H1 (cell line): ENCODE data around the gene USP17L13. TPM values are rescaled to one million over a fixed set of nuclear protein-coding genes. Genes with fewer than 3 reads are reported as not detected.
"Not testable (repeated sequence)": the region's sequence is repeated elsewhere in the genome, so short reads cannot be mapped to it uniquely, and the experiment has no call there.

Source experiments
- CTCF ChIA-PET: fragments of 300-600 bp; sonication (Branson Sonifier 250); formaldehyde crosslinking; loops from one replicate; lab custom pipeline; 2021; ENCODE audit not compliant: partially characterized antibody; lab: Charles Lee
- POLR2A ChIA-PET: fragments of 300-600 bp; sonication (Branson Sonifier 250); formaldehyde crosslinking; loops from one replicate; lab custom pipeline; 2021; ENCODE audit warnings: inconsistent platforms; ENCODE audit not compliant: partially characterized antibody; lab: Charles Lee
- DNase-seq, 2 experiments: peaks; one replicate each; pipeline versions ENCODE4 v3.0.0 to v3.0.0-alpha.2; 2010 to 2022; ENCODE audit warnings: low spot score in 2 of 2, low read depth in 1 of 2, mixed read lengths in 1 of 2
- FAIRE-seq: peaks from 2 replicates; lab custom pipeline; 2011; peaks lifted over from hg19 to GRCh38; lab: Jason Lieb, UNC
- H2AFZ ChIP-seq: 2 replicates; pipeline ENCODE4 v1.8.1; 2012; ENCODE audit warnings: low read length, inconsistent platforms
- H2AK5ac ChIP-seq: 2 replicates; pipeline ENCODE4 v1.6.1; 2013; ENCODE audit warnings: low read depth, low read length
- H2BK120ac ChIP-seq: replicated peaks from 2 replicates; pipeline ENCODE3; 2013; ENCODE audit warnings: low read depth, low read length, inconsistent platforms
- H2BK12ac ChIP-seq: 2 replicates; pipeline ENCODE4 v1.6.1; 2013; ENCODE audit warnings: low read depth, low read length
- H2BK15ac ChIP-seq: 2 replicates; pipeline ENCODE4 v1.6.1; 2013; ENCODE audit warnings: low read length
- H2BK20ac ChIP-seq: 2 replicates; pipeline ENCODE4 v1.6.1; 2013; ENCODE audit warnings: low read length
- H2BK5ac ChIP-seq: 2 replicates; pipeline ENCODE4 v1.6.1; 2013; ENCODE audit warnings: low read depth, low read length
- H3K14ac ChIP-seq: 2 replicates; pipeline ENCODE4 v1.6.1; 2013; ENCODE audit warnings: inconsistent platforms; ENCODE audit not compliant: insufficient read length
- H3K18ac ChIP-seq: 2 replicates; pipeline ENCODE4 v1.6.1; 2013; ENCODE audit warnings: low read length; ENCODE audit errors: extremely low read depth
- H3K23ac ChIP-seq: 2 replicates; pipeline ENCODE4 v1.6.1; 2013; ENCODE audit warnings: inconsistent platforms; ENCODE audit not compliant: insufficient read length
- H3K23me2 ChIP-seq: 2 replicates; pipeline ENCODE4 v1.6.1; 2013; ENCODE audit warnings: low read depth, low read length
- H3K27ac ChIP-seq: 2 replicates; pipeline ENCODE4 v1.6.1; 2011; ENCODE audit warnings: low read depth, low read length, inconsistent platforms
- H3K27me3 ChIP-seq, 4 experiments: replicated peaks in 1 of 4; 1 replicate in 1 of 4; 2 replicates in 3 of 4; pipeline versions ENCODE4 v1.6.1 to v1.8.1; 2011 to 2013; ENCODE audit warnings: low read length in 3 of 4, mild to moderate bottlenecking in 3 of 4, inconsistent platforms in 2 of 4, mixed read lengths in 2 of 4, moderate library complexity in 1 of 4; ENCODE audit not compliant: control insufficient read depth in 3 of 4, insufficient read depth in 3 of 4; ENCODE audit errors: extremely low read depth in 1 of 4
- H3K36me3 ChIP-seq, 4 experiments: 2 replicates each; pipeline versions ENCODE4 v1.6.1 to v1.8.1; 2011 to 2013; ENCODE audit warnings: mild to moderate bottlenecking in 4 of 4, low read length in 3 of 4, moderate library complexity in 2 of 4, control low read depth in 1 of 4, inconsistent platforms in 1 of 4; ENCODE audit not compliant: insufficient read depth in 4 of 4, control insufficient read depth in 2 of 4
- H3K4ac ChIP-seq: replicated peaks from 2 replicates; pipeline ENCODE3; 2013; ENCODE audit warnings: low read length, low read depth, mixed read lengths, inconsistent platforms; ENCODE audit not compliant: insufficient read length
- H3K4me1 ChIP-seq, 4 experiments: replicated peaks in 1 of 4; 1 replicate in 1 of 4; 2 replicates in 3 of 4; pipeline versions ENCODE4 v1.6.1 to v1.8.1; 2011 to 2013; ENCODE audit warnings: low read length in 3 of 4, inconsistent platforms in 2 of 4, mixed read lengths in 1 of 4; ENCODE audit not compliant: insufficient read depth in 4 of 4, control insufficient read depth in 3 of 4
- H3K4me2 ChIP-seq, 2 experiments: 2 replicates each; pipeline versions ENCODE4 v1.6.1 to v1.8.1; 2011 to 2013; ENCODE audit warnings: low read depth in 2 of 2, low read length in 2 of 2, control low read depth in 1 of 2, inconsistent platforms in 1 of 2, mild to moderate bottlenecking in 1 of 2; ENCODE audit not compliant: insufficient read depth in 1 of 2
- H3K4me3 ChIP-seq, 4 experiments: fragments of 200-600, 300-600 bp in 1 of 4; sonication (generic), shearing (Covaris generic), sonication (Bioruptor Twin) in 1 of 4; 2 replicates each; pipeline versions ENCODE4 v1.5.1 to v1.8.1; 2011 to 2016; ENCODE audit warnings: low read length in 4 of 4, low read depth in 3 of 4, control low read depth in 2 of 4, inconsistent platforms in 2 of 4, mild to moderate bottlenecking in 2 of 4, mixed read lengths in 1 of 4, moderate library complexity in 1 of 4; ENCODE audit not compliant: insufficient read depth in 2 of 4; ENCODE audit errors: extremely low read depth in 1 of 4
- H3K56ac ChIP-seq: replicated peaks from 2 replicates; pipeline ENCODE3; 2013; ENCODE audit warnings: low read depth, mild to moderate bottlenecking, mixed read lengths, low read length, inconsistent platforms; ENCODE audit not compliant: insufficient read length
- H3K79me1 ChIP-seq: 2 replicates; pipeline ENCODE4 v1.6.1; 2013; ENCODE audit warnings: low read depth, low read length, control low read depth
- H3K79me2 ChIP-seq, 2 experiments: 2 replicates each; pipeline versions ENCODE4 v1.6.1 to v1.8.1; 2012 to 2013; ENCODE audit warnings: low read length in 2 of 2, mild to moderate bottlenecking in 2 of 2, inconsistent platforms in 1 of 2; ENCODE audit not compliant: insufficient read depth in 2 of 2, control insufficient read depth in 1 of 2
- H3K9ac ChIP-seq, 4 experiments: replicated peaks in 1 of 4; 1 replicate in 1 of 4; 2 replicates in 3 of 4; pipeline versions ENCODE4 v1.6.1 to v1.8.1; 2011 to 2013; ENCODE audit warnings: low read depth in 3 of 4, low read length in 3 of 4, control low read depth in 2 of 4, mild to moderate bottlenecking in 2 of 4, moderate library complexity in 2 of 4, inconsistent platforms in 1 of 4; ENCODE audit errors: extremely low read depth in 1 of 4
- H3K9me3 ChIP-seq, 2 experiments: 2 replicates each; pipeline versions ENCODE4 v1.6.1 to v1.8.1; 2012 to 2013; ENCODE audit warnings: mild to moderate bottlenecking in 2 of 2, moderate library complexity in 2 of 2, control low read depth in 1 of 2, inconsistent platforms in 1 of 2, low read depth in 1 of 2, low read length in 1 of 2, mixed read lengths in 1 of 2; ENCODE audit not compliant: insufficient read depth in 2 of 2
- H4K20me1 ChIP-seq, 2 experiments: replicated peaks in 1 of 2; 2 replicates each; pipeline versions ENCODE3 to v1.8.1; 2011 to 2013; ENCODE audit warnings: inconsistent platforms in 2 of 2, low read length in 2 of 2, mild to moderate bottlenecking in 1 of 2; ENCODE audit not compliant: insufficient read depth in 2 of 2, control insufficient read depth in 1 of 2
- H4K5ac ChIP-seq: 2 replicates; pipeline ENCODE4 v1.6.1; 2013; ENCODE audit warnings: low read length, low read depth, mixed read lengths, inconsistent platforms; ENCODE audit not compliant: insufficient read length
- H4K8ac ChIP-seq: 2 replicates; pipeline ENCODE4 v1.8.0; 2013; ENCODE audit warnings: mild to moderate bottlenecking, moderate library complexity, low read length, inconsistent platforms; ENCODE audit not compliant: insufficient read depth; ENCODE audit errors: extremely low read depth
- H4K91ac ChIP-seq: replicated peaks from 2 replicates; pipeline ENCODE3; 2013; ENCODE audit warnings: low read length, mixed read lengths, inconsistent platforms; ENCODE audit not compliant: insufficient read length
- WGBS, 2 experiments: shearing (Covaris generic) in 1 of 2; methylation state at CpG; one replicate each; pipeline versions ENCODE4 v1.1.6 to v1.1.7; 2013 to 2015; ENCODE audit warnings: low lambda C conversion rate in 2 of 2, mixed read lengths in 2 of 2, inconsistent platforms in 1 of 2, low coverage in 1 of 2, missing lambda C conversion rate in 1 of 2; ENCODE audit not compliant: insufficient replicate concordance in 2 of 2, insufficient coverage in 1 of 2, insufficient read length in 1 of 2; ENCODE audit errors: extremely low coverage in 1 of 2, missing lambda C conversion rate in 1 of 2; 5-methylcytosine and 5-hydroxymethylcytosine counted together
- polyA plus RNA-seq, 7 experiments: library from polyadenylated mRNA; depleted of rRNA in 3 of 7; stranded (reverse) in 5 of 7; unstranded in 2 of 7; fragments of >200 nt in 5 of 7; fragments of 200-250 nt in 2 of 7; gene quantifications; 1 replicate in 5 of 7; 2 replicates in 1 of 7; 4 replicates in 1 of 7; pipeline versions ENCODE4 v1.2.1 to v1.2.3, GENCODE V29; 2011 to 2013; ENCODE audit warnings: missing spikeins in 2 of 7, mixed read lengths in 2 of 7
- total RNA-seq: library from RNA; stranded (reverse); fragmentation: NEBNext Ultra II Directional; extraction: Animal tissue kit (Norgen Biotek cat#: 25700); gene quantifications from 2 replicates; pipeline ENCODE4 v1.2.1, GENCODE V29; 2021

USP17L13 gene
- total and polyA plus RNA-seq, 2 of the 8 experiments (the other 6 are each of a cell fraction or from before 2014, with no cell fraction given): not detected

DNA sequence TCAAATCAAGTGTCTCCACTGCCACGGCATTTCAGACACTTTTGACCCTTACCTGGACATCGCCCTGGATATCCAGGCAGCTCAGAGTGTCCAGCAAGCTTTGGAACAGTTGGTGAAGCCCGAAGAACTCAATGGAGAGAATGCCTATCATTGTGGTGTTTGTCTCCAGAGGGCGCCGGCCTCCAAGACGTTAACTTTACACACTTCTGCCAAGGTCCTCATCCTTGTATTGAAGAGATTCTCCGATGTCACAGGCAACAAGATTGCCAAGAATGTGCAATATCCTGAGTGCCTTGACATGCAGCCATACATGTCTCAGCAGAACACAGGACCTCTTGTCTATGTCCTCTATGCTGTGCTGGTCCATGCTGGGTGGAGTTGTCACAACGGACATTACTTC lies 5.6 kb downstream of the USP17L13 start:
- H3K4me2 ChIP-seq, H3K18ac ChIP-seq, H3K27ac ChIP-seq, H2BK5ac ChIP-seq, H3K9me3 ChIP-seq, H3K4me1 ChIP-seq, H4K91ac ChIP-seq, H2AK5ac ChIP-seq, H3K36me3 ChIP-seq, H2BK15ac ChIP-seq, H3K14ac ChIP-seq, H2BK20ac ChIP-seq, H3K4ac ChIP-seq, DNase-seq, H3K9ac ChIP-seq, H3K23ac ChIP-seq, H3K56ac ChIP-seq, H3K27me3 ChIP-seq, H4K5ac ChIP-seq, H3K23me2 ChIP-seq, H3K4me3 ChIP-seq, FAIRE-seq, H2AFZ ChIP-seq, CTCF ChIA-PET, H2BK120ac ChIP-seq, H3K79me1 ChIP-seq, H2BK12ac ChIP-seq, H3K79me2 ChIP-seq, H4K20me1 ChIP-seq, H4K8ac ChIP-seq, POLR2A ChIA-PET: not testable (repeated sequence)
- WGBS, 2 experiments: 83% methylated on average over 5 of the region's 8 CpGs; no CpG with 5 or more reads in 1 of the 2 experiments

DNA sequence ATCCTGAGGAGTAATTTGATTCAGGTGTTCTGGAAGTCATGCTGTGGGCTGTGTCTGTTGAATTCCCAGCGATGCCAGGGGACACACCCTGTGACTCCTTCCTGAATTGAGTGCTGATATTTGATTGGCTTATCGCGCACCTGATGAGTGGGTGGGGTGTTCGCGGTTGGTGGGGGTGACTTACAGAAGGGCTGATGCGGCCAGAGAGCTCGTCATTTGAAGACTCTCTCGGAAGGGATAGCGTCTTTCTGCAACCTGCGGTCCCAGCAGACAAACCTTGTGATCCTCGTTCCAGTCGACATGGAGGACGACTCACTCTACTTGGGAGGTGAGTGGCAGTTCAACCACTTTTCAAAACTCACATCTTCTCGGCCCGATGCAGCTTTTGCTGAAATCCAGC lies 9.4 kb downstream of the USP17L13 start, which contains the start of gene USP17L15:
USP17L15 (plus strand) TSS at position 301 of the 400 bp plus-strand sequence; CDS start at position 301, 0 bp downstream.
- no CpG with 5 or more reads among the region's 15 CpGs for WGBS, 2 experiments
- H2BK12ac ChIP-seq, H3K4me2 ChIP-seq, H3K18ac ChIP-seq, H4K91ac ChIP-seq, H3K36me3 ChIP-seq, H2BK5ac ChIP-seq, H3K9ac ChIP-seq, H3K23me2 ChIP-seq, H2AFZ ChIP-seq, CTCF ChIA-PET, H4K5ac ChIP-seq, H2BK15ac ChIP-seq, H3K79me1 ChIP-seq, FAIRE-seq, H2BK20ac ChIP-seq, H3K23ac ChIP-seq, H3K4me3 ChIP-seq, H2BK120ac ChIP-seq, H3K56ac ChIP-seq, H3K27ac ChIP-seq, H3K79me2 ChIP-seq, H4K20me1 ChIP-seq, H2AK5ac ChIP-seq, H3K4ac ChIP-seq, H3K9me3 ChIP-seq, POLR2A ChIA-PET, H3K4me1 ChIP-seq, DNase-seq, H3K27me3 ChIP-seq, H4K8ac ChIP-seq, H3K14ac ChIP-seq: not testable (repeated sequence)
